DOHH2 (cell line): Measurements from ENCODE around the gene ZPR1.

Source experiments
- H3F3A ChIP-seq: fragments of 200-600 bp; sonication (generic), shearing (Covaris generic); 2 replicates; pipeline ENCODE4 v1.6.0; 2016; ENCODE audit warnings: antibody characterized with exemption, mild to moderate bottlenecking; ENCODE audit not compliant: control insufficient read depth, insufficient read depth
- H3K27ac ChIP-seq: fragments of 200-600 bp; sonication (generic); 2 replicates; pipeline ENCODE4 v1.5.1; 2014; ENCODE audit warnings: low read depth, mild to moderate bottlenecking, low read length, moderate library complexity
- H3K27me3 ChIP-seq: fragments of 200-600 bp; sonication (generic); 2 replicates; pipeline ENCODE4 v1.6.1; 2014; ENCODE audit warnings: mild to moderate bottlenecking, low read length, mixed read lengths; ENCODE audit not compliant: control insufficient read depth
- H3K36me3 ChIP-seq: fragments of 200-600 bp; sonication (generic); 2 replicates; pipeline ENCODE4 v1.6.1; 2014; ENCODE audit warnings: mild to moderate bottlenecking, low read length, moderate library complexity, mixed read lengths; ENCODE audit not compliant: control insufficient read depth
- H3K4me1 ChIP-seq: fragments of 200-600 bp; sonication (generic); 2 replicates; pipeline ENCODE4 v1.6.1; 2014; ENCODE audit warnings: mild to moderate bottlenecking, low read length, mixed read lengths; ENCODE audit not compliant: control insufficient read depth
- H3K4me2 ChIP-seq: fragments of 200-600 bp; sonication (generic); 2 replicates; pipeline ENCODE4 v1.6.0; 2014; ENCODE audit warnings: mild to moderate bottlenecking, low read length, moderate library complexity
- H3K4me3 ChIP-seq: fragments of 200-600 bp; sonication (generic); 2 replicates; pipeline ENCODE4 v1.5.1; 2014; ENCODE audit warnings: mild to moderate bottlenecking, low read length, mixed read lengths
- H3K79me2 ChIP-seq: fragments of 200-600 bp; sonication (generic); 2 replicates; pipeline ENCODE4 v1.6.1; 2014; ENCODE audit warnings: mild to moderate bottlenecking, low read length, mixed read lengths; ENCODE audit not compliant: control insufficient read depth
- H3K9me2 ChIP-seq: fragments of 200-600 bp; sonication (generic); replicated peaks from 2 replicates; pipeline ENCODE4 v1.6.1; 2014; ENCODE audit warnings: mild to moderate bottlenecking, low read length, mixed read lengths; ENCODE audit not compliant: control insufficient read depth
- H3K9me3 ChIP-seq: fragments of 200-600 bp; sonication (generic); 2 replicates; pipeline ENCODE4 v1.6.1; 2014; ENCODE audit warnings: antibody characterized with exemption, low read length, mixed read lengths; ENCODE audit not compliant: control insufficient read depth, insufficient read depth
- H4K20me1 ChIP-seq: fragments of 200-600 bp; sonication (generic); 2 replicates; pipeline ENCODE4 v1.6.0; 2014; ENCODE audit warnings: low read depth, mild to moderate bottlenecking, antibody characterized with exemption, low read length, moderate library complexity; ENCODE audit not compliant: control insufficient read depth, insufficient read depth
- CTCF ChIP-seq: fragments of 200-600 bp; sonication (generic); IDR thresholded peaks from one replicate; pipeline ENCODE4 v1.5.1; 2014; ENCODE audit warnings: antibody characterized with exemption, mild to moderate bottlenecking, low read depth, low read length; ENCODE audit not compliant: poor library complexity, severe bottlenecking
- EZH2phosphoT487 ChIP-seq: fragments of 200-600 bp; sonication (generic); IDR thresholded peaks from 2 replicates; pipeline ENCODE4 v1.6.1; 2017; ENCODE audit warnings: borderline replicate concordance, mild to moderate bottlenecking, antibody characterized with exemption, low read length, moderate library complexity, mixed read lengths

ZPR1 gene

GRCh38 chr11:116733969-116734508 is 53.8 kb downstream of the ZPR1 start:
- Histone ChIP-seq H3K4me1 (peaks cover 3% of the 10 kb centered on the region; the same call in 1 of the 2 replicates), H3K27ac (no peak overlapping the region), H3F3A (no peaks in the 10 kb centered on the region), H3K4me2 (no peak overlapping the region), H3K4me3 (no peak overlapping the region), H3K36me3 (no peaks in the 10 kb centered on the region), H3K9me3 (no peaks in the 10 kb centered on the region), H3K27me3 (no peaks in the 10 kb centered on the region), H3K9me2 (no peaks in the 10 kb centered on the region), H3K79me2 (no peaks in the 10 kb centered on the region), H4K20me1 (no peaks in the 10 kb centered on the region)
- TF ChIP-seq CTCF (no peak), EZH2phosphoT487 (no peak)

DNA sequence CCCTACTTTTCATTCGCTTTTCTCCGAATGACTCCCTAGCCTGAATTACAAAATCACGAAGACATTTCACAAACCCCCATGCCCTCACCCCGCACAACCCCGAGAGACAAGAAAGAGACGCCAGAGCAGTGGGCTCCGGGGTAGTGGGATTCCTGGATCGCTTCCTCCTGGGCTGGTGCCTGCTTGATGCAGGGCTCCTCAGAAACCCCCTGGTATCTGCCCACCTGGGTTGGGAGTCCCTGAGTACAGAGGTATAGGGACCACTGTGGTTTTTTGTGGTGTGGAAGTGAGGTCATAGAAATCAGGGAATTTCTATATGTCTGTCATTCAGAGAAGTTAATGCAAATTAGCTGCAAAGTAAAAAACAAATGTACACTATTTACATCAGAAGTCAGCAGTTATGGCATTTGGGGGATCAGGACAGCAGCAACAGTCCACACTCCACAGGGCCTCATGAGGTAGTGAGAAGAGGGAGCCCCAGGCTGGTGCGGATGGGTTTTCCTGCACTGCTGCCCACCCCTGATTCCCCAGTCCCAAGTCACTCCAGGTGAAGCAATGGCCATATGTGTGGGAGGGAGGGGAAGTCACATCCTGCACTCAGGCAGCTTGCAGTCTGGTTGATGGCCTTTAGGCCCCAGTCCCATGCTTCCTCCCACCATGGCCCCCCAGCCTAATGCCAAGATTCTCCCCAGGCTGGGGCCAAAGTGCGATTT is 54.6 kb downstream of the ZPR1 start:
- Histone ChIP-seq H3K9me2 (no peaks in the 10 kb centered on the region), H3K27ac (no peak overlapping the region), H3K4me3 (no peak overlapping the region), H4K20me1 (no peaks in the 10 kb centered on the region), H3K79me2 (no peaks in the 10 kb centered on the region), H3K4me1 (peaks cover 3% of the 10 kb centered on the region; the same call in 1 of the 2 replicates), H3K27me3 (no peaks in the 10 kb centered on the region), H3K36me3 (no peaks in the 10 kb centered on the region), H3F3A (no peaks in the 10 kb centered on the region), H3K9me3 (no peaks in the 10 kb centered on the region), H3K4me2 (no peak overlapping the region)
- TF ChIP-seq CTCF, result peak; percentile 14
- TF ChIP-seq EZH2phosphoT487, result no peak

DNA sequence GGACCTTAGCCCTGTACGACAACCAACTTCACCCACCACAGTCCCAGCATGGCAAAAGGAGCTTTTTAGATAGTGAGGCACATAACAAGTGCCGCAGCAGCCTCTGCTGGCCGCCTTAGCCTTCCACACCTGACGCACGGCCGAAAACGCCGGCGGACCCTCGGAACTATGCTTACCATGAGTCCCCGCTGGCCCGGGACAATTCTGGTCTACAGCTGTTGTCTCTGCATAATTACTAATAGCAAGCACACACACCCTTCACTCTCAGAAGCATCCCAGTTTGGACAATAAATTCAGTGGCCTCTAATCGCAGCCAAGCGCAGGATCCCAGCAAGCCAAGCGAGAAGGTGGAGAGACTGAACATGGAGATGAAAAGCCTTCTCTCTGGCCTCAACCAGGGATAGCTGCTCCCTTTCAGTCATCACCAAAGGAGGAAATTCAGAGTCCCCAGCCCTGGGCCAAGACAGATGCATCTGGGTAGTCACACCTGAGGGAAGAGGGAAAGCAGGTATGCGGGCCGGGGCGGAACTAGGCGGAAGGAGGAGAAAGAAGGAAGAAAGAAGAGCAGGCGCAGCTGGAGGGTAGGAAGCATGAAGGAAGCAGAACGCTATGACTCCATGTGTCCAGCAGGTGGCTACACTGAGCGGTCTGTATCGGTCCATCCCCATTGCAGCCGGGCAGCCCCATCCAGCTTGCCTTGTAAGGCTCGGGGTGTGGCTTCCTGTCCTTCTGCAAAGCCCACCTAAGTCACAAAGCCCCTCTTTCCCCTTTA is 55.4 kb downstream of the ZPR1 start:
- Histone ChIP-seq H3K4me3 (no peak overlapping the region), H4K20me1 (no peaks in the 10 kb centered on the region), H3K9me2 (no peaks in the 10 kb centered on the region), H3K36me3 (no peaks in the 10 kb centered on the region), H3K27me3 (no peaks in the 10 kb centered on the region), H3K27ac (no peak overlapping the region), H3F3A (no peaks in the 10 kb centered on the region), H3K4me2 (peak overlapping the region; percentile 9; the same call in 1 of the 2 replicates), H3K4me1 (peaks cover 3% of the 10 kb centered on the region; the same call in 1 of the 2 replicates), H3K9me3 (no peaks in the 10 kb centered on the region), H3K79me2 (no peaks in the 10 kb centered on the region)
- peak; percentile 85 for TF ChIP-seq CTCF
- TF ChIP-seq EZH2phosphoT487, result no peak
